Upper lobe of left lung (tissue), 6 donors: ENCODE results near the gene ERFE. TPM values are rescaled to one million over a fixed set of nuclear protein-coding genes. Genes with fewer than 3 reads are reported as not detected.

Experiments used
- ATAC-seq, 2 donors: fragments of 200-7000 bp; cut with Tn5 transposase; one replicate each; pipeline ENCODE4 v1.9.1; 2022; ENCODE audit warnings: mild to moderate bottlenecking in 2 of 2, moderate library complexity in 2 of 2; ENCODE audit not compliant: low FRiP score in 2 of 2
- DNase-seq, 2 donors: peaks; one replicate each; pipeline ENCODE4 v3.0.0-alpha.2; 2019 to 2020
- H3K27ac ChIP-seq, 4 donors: fragments of 200-600 bp; sonication (generic); one replicate each; pipeline ENCODE4 v1.5.1; 2016 to 2019
- H3K27me3 ChIP-seq, 4 donors: fragments of 200-600 bp; sonication (generic); one replicate each; pipeline ENCODE4 v1.5.1; 2017 to 2019
- H3K36me3 ChIP-seq, 4 donors: fragments of 200-600 bp; sonication (generic); one replicate each; pipeline ENCODE4 v1.5.1; 2016 to 2019
- H3K4me1 ChIP-seq, 4 donors: fragments of 200-600 bp; sonication (generic); one replicate each; pipeline ENCODE4 v1.5.1; 2018 to 2019
- H3K4me3 ChIP-seq, 4 donors: fragments of 200-600 bp; sonication (generic); one replicate each; pipeline ENCODE4 v1.5.1; 2017 to 2019; ENCODE audit warnings: mild to moderate bottlenecking in 2 of 4, moderate library complexity in 1 of 4
- H3K9me3 ChIP-seq, 4 donors: fragments of 200-600 bp; sonication (generic); one replicate each; pipeline ENCODE4 v1.5.1; 2018 to 2019
- CTCF ChIP-seq, 6 experiments: fragments of 450-650 bp in 4 of 6; fragments of 200-600 bp in 2 of 6; sonication (generic) in 2 of 6; IDR thresholded peaks; one replicate each; pipeline ENCODE4 v1.5.1; 2016 to 2019; ENCODE audit warnings: antibody characterized with exemption in 6 of 6
- EP300 ChIP-seq, 4 donors: sonication (generic); formaldehyde crosslinking; IDR thresholded peaks; one replicate each; pipeline ENCODE4 v1.5.1; 2017; ENCODE audit warnings: antibody characterized with exemption in 4 of 4, control low read depth in 2 of 4
- POLR2A ChIP-seq, 4 donors: fragments of 450-650 bp; IDR thresholded peaks; one replicate each; pipeline ENCODE4 v1.5.1; 2016 to 2017; ENCODE audit warnings: antibody characterized with exemption in 4 of 4, mild to moderate bottlenecking in 2 of 4
- POLR2AphosphoS5 ChIP-seq, 2 donors: sonication (generic); formaldehyde crosslinking; IDR thresholded peaks; one replicate each; pipeline ENCODE4 v1.5.1; 2017; ENCODE audit warnings: antibody characterized with exemption in 2 of 2
- WGBS, 2 donors: methylation state at CpG; one replicate each; pipeline ENCODE4 v1.1.5; 2017 to 2018; 5-methylcytosine and 5-hydroxymethylcytosine counted together
- total RNA-seq, 6 donors: library from RNA; depleted of rRNA in 4 of 6; stranded (reverse); fragments of >200 nt in 4 of 6; gene quantifications; one replicate each; pipeline versions ENCODE4 v1.1.0 to v1.2.1, GENCODE V29; 2016 to 2021
- donor health status: DM: no; HTN: no; CAD: no; lungs with moderate emphysema.
- donor health status: DM: no; HTN: yes; CAD: no; lungs with severe emphysema.

Gene ERFE
- total RNA-seq, 6 donors from 2014 or later = 0.30 to 1.1 (median 0.43) TPM; not detected in 3

- no peak for TF ChIP-seq POLR2AphosphoS5 (IDR thresholded peaks at IDR 0.05)
- TF ChIP-seq CTCF (IDR thresholded peaks at IDR 0.05) = no peak
- TF ChIP-seq POLR2A (IDR thresholded peaks at IDR 0.05) = no peak
- TF ChIP-seq EP300 (IDR thresholded peaks at IDR 0.05) = no peak
- Histone ChIP-seq H3K4me1 (no peaks in the 10 kb centered on the region), H3K9me3 (no peaks in the 10 kb centered on the region), H3K36me3 (no peaks in the 10 kb centered on the region), H3K27me3 (no peaks in the 10 kb centered on the region), H3K4me3 (no peak overlapping the region), H3K27ac (no peak overlapping the region)
- 88 to 100% methylated on average over 1 to 2 of the region's 2 CpGs for WGBS, 2 donors
- DNase-seq = no peak
- no peak for ATAC-seq
Measured at GRCh38 chr2:238216651-238217184, 57.9 kb downstream of the ERFE start.

Other genes starting within 250 kb of the ERFE start
- 10 to 100 TPM; 11.5 to 65.5 (median 39.8) TPM for gene UBE2F, start 192.0 kb upstream of the ERFE start, total RNA-seq
- 10 to 100 TPM in 4 of 6 donors, 1 to 10 TPM in 2; 9.4 to 19.9 (median 11.1) TPM for gene SCLY, start 98.0 kb upstream of the ERFE start, total RNA-seq
- 1 to 10 TPM in 1 of 6 donors, under 1 TPM in 3, not detected in 2; 0.10 to 3.1 (median 0.38) TPM for gene ESPNL, start 58.6 kb upstream of the ERFE start, total RNA-seq
- 1 to 10 TPM in 2 of 6 donors, under 1 TPM in 2, not detected in 2; 0.30 to 1.3 (median 0.97) TPM for gene KLHL30, start 20.3 kb upstream of the ERFE start, total RNA-seq
- gene ILKAP, start 44.7 kb downstream of the ERFE start, total RNA-seq = 10 to 100 TPM; 35.2 to 67.1 (median 40.7) TPM
- 10 to 100 TPM in 3 of 6 donors, 1 to 10 TPM in 3; 5.2 to 15.8 (median 9.4) TPM for gene HES6, start 81.1 kb downstream of the ERFE start, total RNA-seq
- 10 to 100 TPM; 12.9 to 28.7 (median 18.1) TPM for gene PER2, start 129.6 kb downstream of the ERFE start, total RNA-seq
- gene TRAF3IP1, start 161.5 kb downstream of the ERFE start, total RNA-seq = 10 to 100 TPM; 14.0 to 26.8 (median 18.8) TPM